DOHH2 (cell line): Measurements from ENCODE around the gene TPH2.

Source experiments
- H3F3A ChIP-seq: fragments of 200-600 bp; sonication (generic), shearing (Covaris generic); 2 replicates; pipeline ENCODE4 v1.6.0; 2016; ENCODE audit warnings: antibody characterized with exemption, mild to moderate bottlenecking; ENCODE audit not compliant: control insufficient read depth, insufficient read depth
- H3K27ac ChIP-seq: fragments of 200-600 bp; sonication (generic); 2 replicates; pipeline ENCODE4 v1.5.1; 2014; ENCODE audit warnings: low read depth, mild to moderate bottlenecking, low read length, moderate library complexity
- H3K27me3 ChIP-seq: fragments of 200-600 bp; sonication (generic); 2 replicates; pipeline ENCODE4 v1.6.1; 2014; ENCODE audit warnings: mild to moderate bottlenecking, low read length, mixed read lengths; ENCODE audit not compliant: control insufficient read depth
- H3K36me3 ChIP-seq: fragments of 200-600 bp; sonication (generic); 2 replicates; pipeline ENCODE4 v1.6.1; 2014; ENCODE audit warnings: mild to moderate bottlenecking, low read length, moderate library complexity, mixed read lengths; ENCODE audit not compliant: control insufficient read depth
- H3K4me1 ChIP-seq: fragments of 200-600 bp; sonication (generic); 2 replicates; pipeline ENCODE4 v1.6.1; 2014; ENCODE audit warnings: mild to moderate bottlenecking, low read length, mixed read lengths; ENCODE audit not compliant: control insufficient read depth
- H3K4me2 ChIP-seq: fragments of 200-600 bp; sonication (generic); 2 replicates; pipeline ENCODE4 v1.6.0; 2014; ENCODE audit warnings: mild to moderate bottlenecking, low read length, moderate library complexity
- H3K4me3 ChIP-seq: fragments of 200-600 bp; sonication (generic); 2 replicates; pipeline ENCODE4 v1.5.1; 2014; ENCODE audit warnings: mild to moderate bottlenecking, low read length, mixed read lengths
- H3K79me2 ChIP-seq: fragments of 200-600 bp; sonication (generic); 2 replicates; pipeline ENCODE4 v1.6.1; 2014; ENCODE audit warnings: mild to moderate bottlenecking, low read length, mixed read lengths; ENCODE audit not compliant: control insufficient read depth
- H3K9me2 ChIP-seq: fragments of 200-600 bp; sonication (generic); replicated peaks from 2 replicates; pipeline ENCODE4 v1.6.1; 2014; ENCODE audit warnings: mild to moderate bottlenecking, low read length, mixed read lengths; ENCODE audit not compliant: control insufficient read depth
- H3K9me3 ChIP-seq: fragments of 200-600 bp; sonication (generic); 2 replicates; pipeline ENCODE4 v1.6.1; 2014; ENCODE audit warnings: antibody characterized with exemption, low read length, mixed read lengths; ENCODE audit not compliant: control insufficient read depth, insufficient read depth
- H4K20me1 ChIP-seq: fragments of 200-600 bp; sonication (generic); 2 replicates; pipeline ENCODE4 v1.6.0; 2014; ENCODE audit warnings: low read depth, mild to moderate bottlenecking, antibody characterized with exemption, low read length, moderate library complexity; ENCODE audit not compliant: control insufficient read depth, insufficient read depth
- CTCF ChIP-seq: fragments of 200-600 bp; sonication (generic); IDR thresholded peaks from one replicate; pipeline ENCODE4 v1.5.1; 2014; ENCODE audit warnings: antibody characterized with exemption, mild to moderate bottlenecking, low read depth, low read length; ENCODE audit not compliant: poor library complexity, severe bottlenecking
- EZH2phosphoT487 ChIP-seq: fragments of 200-600 bp; sonication (generic); IDR thresholded peaks from 2 replicates; pipeline ENCODE4 v1.6.1; 2017; ENCODE audit warnings: borderline replicate concordance, mild to moderate bottlenecking, antibody characterized with exemption, low read length, moderate library complexity, mixed read lengths

The TPH2 gene

GRCh38 chr12:71950404-71950803 is 11.8 kb downstream of the TPH2 start:
- H3K4me2 ChIP-seq: no peak overlapping the region
- no peaks in the 10 kb centered on the region for H3K4me1 ChIP-seq

GRCh38 chr12:71950819-71951218 is 12.2 kb downstream of the TPH2 start:
- H3K4me1 ChIP-seq: no peaks in the 10 kb centered on the region
- H3F3A ChIP-seq: no peaks in the 10 kb centered on the region
- no peak overlapping the region for H3K4me2 ChIP-seq
- H3K4me3 ChIP-seq: no peak overlapping the region
- H3K27me3 ChIP-seq: peaks cover 7% of the 10 kb centered on the region
- no peak overlapping the region for H3K27ac ChIP-seq
- no peaks in the 10 kb centered on the region for H3K9me2 ChIP-seq
- H3K79me2 ChIP-seq: no peaks in the 10 kb centered on the region
- no peaks in the 10 kb centered on the region for H3K9me3 ChIP-seq
- no peaks in the 10 kb centered on the region for H4K20me1 ChIP-seq
- no peaks in the 10 kb centered on the region for H3K36me3 ChIP-seq
- TF ChIP-seq CTCF: no peak
- no peak for TF ChIP-seq EZH2phosphoT487

More at GRCh38 chr12:71950404-71950803, 11.8 kb downstream of the TPH2 start:
- Histone ChIP-seq H3K27ac (no peak overlapping the region), H3F3A (no peaks in the 10 kb centered on the region), H3K36me3 (no peaks in the 10 kb centered on the region), H3K27me3 (peaks cover 7% of the 10 kb centered on the region), H3K9me2 (no peaks in the 10 kb centered on the region), H4K20me1 (no peaks in the 10 kb centered on the region), H3K79me2 (no peaks in the 10 kb centered on the region), H3K4me3 (no peak overlapping the region), H3K9me3 (no peaks in the 10 kb centered on the region)
- TF ChIP-seq EZH2phosphoT487 (no peak), CTCF (no peak)

- Histone ChIP-seq H3K27me3 (peaks cover 3% of the 10 kb centered on the region; the same call in 1 of the 2 replicates), H3F3A (no peaks in the 10 kb centered on the region), H3K9me3 (no peaks in the 10 kb centered on the region), H3K79me2 (no peaks in the 10 kb centered on the region), H3K27ac (no peak overlapping the region), H3K4me3 (no peak overlapping the region), H4K20me1 (no peaks in the 10 kb centered on the region), H3K4me2 (no peak overlapping the region), H3K36me3 (no peaks in the 10 kb centered on the region), H3K9me2 (no peaks in the 10 kb centered on the region), H3K4me1 (no peaks in the 10 kb centered on the region)
- TF ChIP-seq EZH2phosphoT487: no peak
Observed at GRCh38 chr12:71954083-71954778, 15.6 kb downstream of the TPH2 start.

- no peaks in the 10 kb centered on the region for H4K20me1 ChIP-seq
- no peak for TF ChIP-seq CTCF
- no peak for TF ChIP-seq EZH2phosphoT487
- H3K9me2 ChIP-seq: no peaks in the 10 kb centered on the region
- H3K27ac ChIP-seq: no peak overlapping the region
- no peak overlapping the region for H3K4me3 ChIP-seq
- no peaks in the 10 kb centered on the region for H3K79me2 ChIP-seq
- H3K4me2 ChIP-seq: no peak overlapping the region
- no peaks in the 10 kb centered on the region for H3F3A ChIP-seq
- peaks cover 3% of the 10 kb centered on the region; the same call in 1 of the 2 replicates for H3K27me3 ChIP-seq
- H3K9me3 ChIP-seq: no peaks in the 10 kb centered on the region
- no peaks in the 10 kb centered on the region for H3K4me1 ChIP-seq
- no peaks in the 10 kb centered on the region for H3K36me3 ChIP-seq
Observed at GRCh38 chr12:71954861-71955260, 16.2 kb downstream of the TPH2 start.
